Stimulated activated CD8-positive, alpha-beta memory T cell treated with anti-CD3 and anti-CD28 coated beads, Interleukin-4, amount 100 ng/mL, for 24 hours (primary cell): ENCODE results near the gene ZNF594.
"Not testable (repeated sequence)": the region's sequence is repeated elsewhere in the genome, so short reads cannot be mapped to it uniquely, and the experiment has no call there.

Source experiments
- DNase-seq: peaks from one replicate; pipeline ENCODE4 v3.0.0-alpha.2; 2020; ENCODE audit warnings: low read depth

Gene ZNF594

DNA sequence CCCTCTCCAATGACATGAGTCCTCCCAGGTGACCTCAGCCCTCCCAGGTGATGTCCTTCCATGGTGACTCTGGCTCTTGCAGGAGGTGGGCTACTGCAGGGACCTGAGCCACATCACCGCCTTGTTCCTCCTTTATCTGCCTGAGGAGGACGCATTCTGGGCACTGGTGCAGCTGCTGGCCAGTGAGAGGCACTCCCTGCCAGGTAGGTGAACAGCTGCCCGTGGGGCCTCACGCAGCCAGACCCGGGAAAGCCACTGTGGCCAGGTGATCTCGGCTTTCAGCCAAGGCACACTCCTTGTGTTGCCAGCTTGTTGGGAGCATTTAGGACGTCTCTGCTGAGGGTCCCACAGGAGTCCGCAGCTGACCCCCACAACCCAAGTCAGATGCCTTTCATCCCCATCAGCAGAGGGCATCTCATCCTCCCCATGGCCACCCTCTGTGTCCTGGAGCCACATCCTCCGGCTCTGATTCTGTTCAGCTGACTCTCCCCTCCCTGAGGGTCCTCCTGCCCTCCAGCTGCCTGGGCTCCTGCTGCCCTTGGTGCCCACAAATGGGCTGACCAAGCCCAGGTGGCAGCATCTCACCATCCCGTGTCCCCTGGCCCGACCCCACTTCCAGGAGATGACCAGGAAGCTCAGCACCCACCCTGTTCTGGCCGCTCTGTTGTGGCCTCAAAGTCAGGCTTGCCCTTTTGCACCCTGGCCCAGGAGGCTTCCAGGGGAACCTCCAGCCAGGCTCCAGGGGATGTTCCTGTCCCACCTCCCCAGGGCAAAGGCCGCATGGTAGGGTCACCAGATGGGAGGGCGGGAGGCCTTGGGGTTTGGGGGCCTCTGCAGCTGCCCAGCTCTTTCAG is 55.7 kb downstream of the ZNF594 start:
- DNase-seq: no peak

DNA sequence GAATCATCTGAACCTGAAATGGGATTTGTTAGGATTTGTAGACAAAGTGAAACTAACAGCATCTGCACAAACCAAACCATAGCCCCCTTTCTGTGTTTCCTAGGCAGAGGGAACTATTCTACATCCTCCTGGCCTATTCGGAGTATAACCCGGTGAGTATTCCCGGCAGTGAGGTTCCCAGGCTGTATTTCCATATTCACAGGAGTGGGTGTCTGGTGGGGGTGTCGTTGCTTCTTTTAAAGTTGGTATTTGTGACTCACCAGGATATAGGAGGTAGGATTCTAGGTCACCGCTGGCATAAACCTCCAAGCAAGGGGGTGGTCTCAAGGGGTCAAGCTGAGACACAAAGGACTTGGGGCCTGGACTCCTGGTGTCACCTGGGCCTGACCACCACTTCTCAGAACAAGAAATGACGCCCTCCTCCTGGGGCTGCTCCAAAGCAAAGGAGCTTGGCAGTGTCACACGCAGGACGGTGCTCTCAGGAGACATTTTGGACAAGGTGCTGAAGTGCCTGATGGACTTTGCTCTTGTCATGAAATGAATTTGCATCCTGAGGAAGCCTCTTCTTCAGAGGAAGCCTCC is 56.4 kb downstream of the ZNF594 start:
- not testable (repeated sequence) for DNase-seq

DNA sequence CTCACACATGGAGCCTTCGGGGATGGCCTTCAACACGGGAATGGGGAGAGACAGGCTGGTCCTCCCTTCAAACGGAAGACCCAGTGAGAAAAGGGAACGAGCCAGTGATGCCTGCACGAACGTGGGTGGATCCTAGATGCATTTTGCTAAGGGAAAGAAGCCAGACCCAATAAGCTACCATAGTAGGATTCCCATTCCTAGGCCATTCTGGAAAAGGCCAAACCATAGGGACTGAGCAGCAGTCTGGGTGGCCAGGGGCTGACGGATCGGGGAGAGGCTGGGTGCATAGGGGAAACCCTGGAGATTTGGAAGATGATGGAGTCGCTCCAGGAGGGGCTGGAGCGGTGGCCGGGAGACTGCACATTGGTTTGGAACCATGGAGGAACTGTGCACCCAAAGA is 57.1 kb downstream of the ZNF594 start:
- not testable (repeated sequence) for DNase-seq

DNA sequence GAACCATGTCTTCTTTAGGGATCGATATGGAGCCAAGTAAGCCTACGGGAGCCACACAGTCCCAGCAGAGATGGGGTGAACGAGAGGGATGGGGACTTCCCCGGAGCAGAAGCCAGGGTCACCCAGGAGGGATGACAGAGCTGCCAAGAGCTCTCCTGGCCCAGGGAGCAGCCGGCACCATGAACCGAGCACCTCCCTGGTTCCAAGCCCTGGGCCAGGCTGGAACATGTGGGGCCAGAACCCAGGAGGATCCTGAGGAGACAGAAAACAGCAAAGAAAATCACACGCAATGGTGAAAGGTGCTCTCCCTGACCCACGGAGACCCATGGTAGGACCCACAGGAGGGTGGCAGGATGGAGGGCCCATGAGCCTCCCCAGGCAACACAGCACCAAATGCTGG is 57.7 kb downstream of the ZNF594 start:
- DNase-seq: not testable (repeated sequence)

DNA sequence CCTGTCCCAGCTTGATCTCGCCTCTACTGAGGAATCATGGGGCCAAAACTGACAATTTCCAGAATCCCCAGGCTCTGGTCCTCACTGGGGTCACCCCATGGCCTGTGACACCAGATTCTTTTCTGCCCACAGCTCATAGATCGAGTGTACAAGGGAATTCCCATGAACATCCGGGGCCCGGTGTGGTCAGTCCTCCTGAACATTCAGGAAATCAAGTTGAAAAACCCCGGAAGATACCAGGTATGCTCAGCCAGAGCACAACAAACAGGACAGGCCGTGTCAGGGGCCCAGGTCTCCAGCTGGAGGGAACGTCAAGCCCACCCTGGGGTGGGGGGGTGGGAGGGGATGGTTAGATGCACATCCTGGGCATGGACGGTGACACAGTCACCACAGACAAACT is 58.4 kb downstream of the ZNF594 start:
- DNase-seq: no peak

DNA sequence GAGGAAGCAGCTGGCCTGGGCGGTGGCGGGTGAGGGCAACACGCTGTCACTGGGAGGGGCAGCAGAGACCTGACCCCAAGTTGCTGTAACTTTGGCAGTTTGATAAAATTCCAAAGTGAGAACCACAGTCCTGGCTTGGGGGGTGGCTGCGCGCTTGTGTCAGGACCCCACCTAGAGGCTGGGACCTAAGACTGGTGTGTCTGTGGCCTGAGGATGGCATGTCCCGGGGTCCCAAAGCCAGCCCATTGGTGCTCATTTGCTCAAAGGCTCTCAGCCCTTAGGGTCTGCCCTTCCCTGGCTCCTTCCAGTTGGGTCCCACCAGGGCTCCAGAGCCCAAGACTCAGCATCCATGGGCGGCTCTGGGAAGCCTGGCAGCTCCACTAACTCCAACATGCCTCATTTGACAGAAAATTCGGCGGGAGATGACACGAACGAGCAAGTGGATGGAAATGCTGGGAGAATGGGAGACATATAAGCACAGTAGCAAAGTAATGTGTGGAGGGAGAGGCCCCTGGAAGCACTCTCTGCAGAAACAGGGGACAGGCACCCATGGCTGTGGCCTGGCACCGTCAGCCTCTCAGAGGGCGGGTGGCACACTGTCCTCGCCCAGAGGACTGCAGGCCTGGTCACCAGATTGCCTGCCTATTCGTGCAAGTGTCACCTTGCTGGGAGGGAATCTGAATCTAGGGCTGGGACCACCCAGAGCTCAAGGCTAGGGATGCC is 59.0 kb downstream of the ZNF594 start:
- DNase-seq: not testable (repeated sequence)

DNA sequence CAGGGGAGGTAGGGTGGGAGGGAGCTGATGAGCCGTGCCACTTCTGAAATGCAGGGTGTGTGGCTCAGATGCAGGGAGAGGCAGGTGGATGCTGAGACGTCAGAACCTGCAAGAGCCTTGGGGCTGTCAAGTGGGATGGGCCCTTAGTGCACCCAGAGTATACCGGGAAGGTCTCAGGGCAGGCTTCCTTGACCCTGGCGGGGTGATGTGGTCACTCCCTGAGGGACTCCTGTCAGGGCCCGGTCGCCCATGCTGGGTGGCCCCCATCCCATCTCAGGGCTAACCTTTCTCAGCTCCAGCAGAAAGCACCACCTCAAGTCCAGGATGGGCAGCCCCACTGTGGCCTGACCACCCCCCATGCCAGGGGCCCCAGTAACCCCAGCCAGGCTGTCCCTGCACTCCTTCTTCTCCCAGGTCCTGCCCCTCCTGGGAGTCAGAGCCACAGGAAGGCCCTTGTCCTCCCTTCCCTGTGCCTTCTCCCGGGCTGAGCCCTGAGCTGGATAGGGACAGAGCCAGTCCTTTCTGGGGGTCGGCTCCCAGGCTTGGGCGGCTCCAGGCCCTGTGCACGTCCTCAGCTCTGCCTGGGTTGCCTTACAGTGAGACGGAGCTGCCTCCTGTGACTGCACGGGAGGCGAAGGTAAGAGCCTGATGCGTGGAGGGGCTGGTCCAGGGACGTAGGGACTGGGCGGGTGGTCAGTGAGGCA is 59.7 kb downstream of the ZNF594 start:
- not testable (repeated sequence) for DNase-seq

DNA sequence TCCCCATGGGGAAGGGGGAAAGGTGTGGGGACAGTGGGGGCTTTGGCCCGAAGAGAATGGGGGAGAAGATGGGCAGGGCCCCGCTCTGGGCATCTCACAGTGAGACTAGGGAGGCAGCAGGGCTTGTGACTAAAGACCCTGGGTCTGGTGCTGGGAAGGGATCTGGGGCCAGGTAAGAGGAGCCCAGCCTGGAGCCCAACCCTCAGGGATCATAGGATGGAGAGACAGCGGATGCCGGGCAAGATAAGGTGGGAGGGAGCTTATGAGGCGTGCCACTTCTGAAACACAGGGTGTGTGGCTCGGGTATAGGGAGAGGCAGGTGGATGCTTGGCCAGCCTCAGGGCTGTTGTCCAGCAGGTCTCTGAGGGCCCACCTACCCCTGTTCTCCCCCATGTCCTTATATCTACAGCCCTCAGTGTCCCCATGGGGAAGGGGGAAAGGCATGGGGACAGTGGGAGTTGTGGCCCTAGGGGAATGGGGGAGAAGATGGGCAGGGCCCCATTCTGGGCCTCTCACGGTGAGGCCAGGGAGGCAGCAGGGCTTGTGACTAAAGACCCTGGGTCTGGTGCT is 60.4 kb downstream of the ZNF594 start:
- DNase-seq: no peak

DNA sequence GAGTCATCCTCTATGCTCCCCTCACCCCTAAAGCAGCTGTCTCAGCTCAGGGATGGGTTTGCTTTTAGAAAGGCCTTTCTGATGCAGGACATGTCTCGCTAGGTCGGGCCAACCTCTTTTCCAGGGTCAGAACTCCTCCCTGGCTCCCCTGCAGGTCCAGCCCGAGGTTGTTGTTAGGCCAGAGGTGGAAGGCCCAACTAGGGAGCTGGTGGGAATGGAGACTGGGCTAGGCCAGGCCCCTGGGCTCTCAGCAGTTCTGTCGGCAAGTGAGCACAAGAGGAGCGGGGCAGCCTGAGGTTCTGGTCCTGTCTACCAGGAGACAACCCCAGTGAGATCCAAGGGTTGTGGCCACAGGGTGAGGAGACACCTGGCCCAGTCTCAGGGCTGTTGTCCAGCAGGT is 61.0 kb downstream of the ZNF594 start:
- DNase-seq: not testable (repeated sequence)

DNA sequence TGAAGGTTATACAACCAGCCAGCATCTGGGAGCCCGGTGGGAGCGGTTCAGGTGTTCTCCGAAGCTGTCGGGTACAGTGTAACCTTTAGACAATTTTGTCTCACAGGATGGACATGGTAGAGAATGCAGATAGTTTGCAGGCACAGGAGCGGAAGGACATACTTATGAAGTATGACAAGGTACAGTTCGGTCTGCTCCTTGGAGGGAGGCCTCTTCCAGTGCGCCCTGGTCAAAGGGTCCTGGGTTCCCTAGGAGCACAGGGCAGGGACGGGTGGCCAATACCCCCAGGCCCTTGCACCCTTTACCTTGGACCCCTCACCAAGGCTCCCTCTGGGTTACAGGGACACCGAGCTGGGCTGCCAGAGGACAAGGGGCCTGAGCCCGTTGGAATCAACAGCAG is 61.4 kb downstream of the ZNF594 start:
- DNase-seq: not testable (repeated sequence)

DNA sequence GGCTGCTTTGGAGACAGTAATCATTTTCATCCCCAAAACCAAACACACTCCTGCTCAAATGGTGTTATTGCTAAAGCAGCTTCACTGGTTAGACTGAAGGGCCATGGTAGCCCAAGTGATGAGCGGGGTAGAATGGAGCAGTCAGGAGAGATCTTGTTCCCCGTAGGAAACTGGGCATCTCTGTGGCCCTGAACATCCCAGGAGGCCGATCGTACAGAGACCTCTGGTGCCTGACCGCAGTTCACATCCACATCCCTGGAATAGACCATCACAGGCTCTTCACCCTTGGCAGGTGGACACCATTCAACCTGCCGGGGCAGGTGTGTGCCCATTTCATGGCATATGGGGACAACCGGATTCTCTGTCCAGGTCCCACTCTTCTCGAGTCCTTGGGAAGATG is 61.9 kb downstream of the ZNF594 start:
- not testable (repeated sequence) for DNase-seq
